B cell (primary cell): Measurements from ENCODE around the gene LUZP4.

Experiments used
- CTCF ChIP-seq: fragments of 200-600 bp; IDR thresholded peaks from one replicate; pipeline ENCODE4 v1.8.0; 2022; ENCODE audit warnings: antibody characterized with exemption, mild to moderate bottlenecking
- EZH2 ChIP-seq: IDR thresholded peaks from 2 replicates; pipeline ENCODE4 v1.6.1; 2012; ENCODE audit warnings: borderline replicate concordance, low read depth, mild to moderate bottlenecking, moderate library complexity, low read length; ENCODE audit not compliant: insufficient read depth, poor library complexity, severe bottlenecking

- TF ChIP-seq CTCF (no peak), EZH2 (no peak)
Measured at GRCh38 chrX:115344885-115345614, 55.5 kb downstream of the LUZP4 start.
